Mucosa of rectum (tissue), 2 donors: Measurements from ENCODE around the gene FAM8A1.
A peak's percentile ranks its signal among the peaks of the same experiment; 100 is the strongest.

Source experiments
- H3K27ac ChIP-seq, 2 donors: one replicate each; pipeline ENCODE4 v1.7.0; 2013; ENCODE audit warnings: inconsistent platforms in 2 of 2, low read depth in 2 of 2, low read length in 2 of 2
- H3K27me3 ChIP-seq, 2 donors: one replicate each; pipeline ENCODE4 v1.7.0; 2013; ENCODE audit warnings: low read length in 2 of 2; ENCODE audit not compliant: control insufficient read depth in 2 of 2, insufficient read depth in 2 of 2
- H3K36me3 ChIP-seq, 2 donors: one replicate each; pipeline ENCODE4 v1.7.0; 2013; ENCODE audit warnings: low read length in 2 of 2; ENCODE audit not compliant: control insufficient read depth in 2 of 2, insufficient read depth in 2 of 2
- H3K4me1 ChIP-seq, 2 donors: one replicate each; pipeline ENCODE4 v1.7.0; 2013; ENCODE audit warnings: low read length in 2 of 2, mild to moderate bottlenecking in 1 of 2; ENCODE audit not compliant: control insufficient read depth in 2 of 2, insufficient read depth in 2 of 2
- H3K4me3 ChIP-seq, 2 donors: one replicate each; pipeline ENCODE4 v1.7.0; 2013; ENCODE audit warnings: low read length in 2 of 2
- H3K9ac ChIP-seq, 2 donors: one replicate each; pipeline ENCODE4 v1.7.0; 2013; ENCODE audit warnings: low read length in 2 of 2, low read depth in 1 of 2, mild to moderate bottlenecking in 1 of 2
- H3K9me3 ChIP-seq, 2 donors: one replicate each; pipeline ENCODE4 v1.7.0; 2013; ENCODE audit warnings: low read length in 2 of 2; ENCODE audit not compliant: control insufficient read depth in 2 of 2
- donor health status: healthy.
- donor health status: Normal muscosa, but diverticular disease.

Gene FAM8A1

GRCh38 chr6:17600527-17601385, 654 bp downstream of the FAM8A1 start:
- H3K4me1 ChIP-seq, result peaks cover 14 to 18% of the 10 kb centered on the region in 2 donors
- no peaks in the 10 kb centered on the region for H3K9me3 ChIP-seq
- peak overlapping the region; percentile 94 to 96 for H3K4me3 ChIP-seq
- no peaks in the 10 kb centered on the region for H3K27me3 ChIP-seq
- H3K36me3 ChIP-seq, result peaks cover 11 to 15% of the 10 kb centered on the region in 2 donors
- peak overlapping the region; percentile 93 to 94 for H3K27ac ChIP-seq
- H3K9ac ChIP-seq, result peak overlapping the region; percentile 90 to 97

GRCh38 chr6:17601386-17601703, 1.2 kb downstream of the FAM8A1 start:
- no peaks in the 10 kb centered on the region for H3K9me3 ChIP-seq
- peaks cover 14 to 18% of the 10 kb centered on the region in 2 donors for H3K4me1 ChIP-seq
- H3K9ac ChIP-seq, result peak overlapping the region; percentile 90 to 97
- H3K27me3 ChIP-seq, result no peaks in the 10 kb centered on the region
- peak overlapping the region; percentile 93 to 94 for H3K27ac ChIP-seq
- H3K4me3 ChIP-seq, result peak overlapping the region; percentile 94 to 96
- H3K36me3 ChIP-seq, result peaks cover 12 to 17% of the 10 kb centered on the region in 2 donors

GRCh38 chr6:17602888-17603287, 2.8 kb downstream of the FAM8A1 start:
- H3K4me1 ChIP-seq, result peaks cover 14 to 18% of the 10 kb centered on the region in 2 donors
- H3K27me3 ChIP-seq, result no peaks in the 10 kb centered on the region
- H3K36me3 ChIP-seq, result peaks cover 25 to 28% of the 10 kb centered on the region in 2 donors
- H3K9me3 ChIP-seq, result no peaks in the 10 kb centered on the region
- H3K4me3 ChIP-seq, result no peak overlapping the region
- H3K27ac ChIP-seq, result no peak overlapping the region
- no peak overlapping the region for H3K9ac ChIP-seq

GRCh38 chr6:17606606-17607005, 6.5 kb downstream of the FAM8A1 start:
- Histone ChIP-seq H3K36me3 (peaks cover 32 to 38% of the 10 kb centered on the region in 2 donors), H3K4me3 (no peak overlapping the region), H3K9ac (no peak overlapping the region), H3K27me3 (no peaks in the 10 kb centered on the region), H3K27ac (no peak overlapping the region), H3K4me1 (peaks cover 6 to 28% of the 10 kb centered on the region in 2 donors), H3K9me3 (no peaks in the 10 kb centered on the region)

- Histone ChIP-seq H3K9me3 (no peaks in the 10 kb centered on the region), H3K4me1 (peaks cover 0 to 16% of the 10 kb centered on the region in 2 donors), H3K4me3 (peak overlapping the region; percentile 23 to 33), H3K36me3 (peaks cover 20 to 26% of the 10 kb centered on the region in 2 donors), H3K27ac (no peak overlapping the region), H3K9ac (no peak overlapping the region), H3K27me3 (no peaks in the 10 kb centered on the region)
Observed at GRCh38 chr6:17610835-17611234, 10.7 kb downstream of the FAM8A1 start.

- no peak overlapping the region for H3K4me3 ChIP-seq
- peaks cover 20 to 23% of the 10 kb centered on the region in 2 donors for H3K36me3 ChIP-seq
- peaks cover 0 to 16% of the 10 kb centered on the region in 2 donors for H3K4me1 ChIP-seq
- H3K9me3 ChIP-seq, result no peaks in the 10 kb centered on the region
- H3K9ac ChIP-seq, result no peak overlapping the region
- H3K27me3 ChIP-seq, result no peaks in the 10 kb centered on the region
- no peak overlapping the region for H3K27ac ChIP-seq
Observed at GRCh38 chr6:17612048-17612447, 11.9 kb downstream of the FAM8A1 start.

GRCh38 chr6:17615794-17616193, 15.7 kb downstream of the FAM8A1 start:
- H3K4me1 ChIP-seq, result peaks cover 0 to 8% of the 10 kb centered on the region in 2 donors
- peaks cover 9 to 17% of the 10 kb centered on the region in 2 donors for H3K36me3 ChIP-seq
- no peak overlapping the region for H3K9ac ChIP-seq
- H3K9me3 ChIP-seq, result no peaks in the 10 kb centered on the region
- H3K27me3 ChIP-seq, result no peaks in the 10 kb centered on the region
- H3K4me3 ChIP-seq, result no peak overlapping the region
- H3K27ac ChIP-seq, result no peak overlapping the region

GRCh38 chr6:17621003-17621402, 20.9 kb downstream of the FAM8A1 start:
- no peak overlapping the region for H3K9ac ChIP-seq
- peaks cover 33 to 36% of the 10 kb centered on the region in 2 donors for H3K36me3 ChIP-seq
- H3K27ac ChIP-seq, result no peak overlapping the region
- no peak overlapping the region for H3K4me3 ChIP-seq
- H3K4me1 ChIP-seq, result no peaks in the 10 kb centered on the region
- H3K9me3 ChIP-seq, result no peaks in the 10 kb centered on the region
- no peaks in the 10 kb centered on the region for H3K27me3 ChIP-seq

GRCh38 chr6:17622144-17622543, 22.0 kb downstream of the FAM8A1 start:
- H3K4me1 ChIP-seq, result no peaks in the 10 kb centered on the region
- peaks cover 34 to 37% of the 10 kb centered on the region in 2 donors for H3K36me3 ChIP-seq
- no peaks in the 10 kb centered on the region for H3K27me3 ChIP-seq
- no peak overlapping the region for H3K27ac ChIP-seq
- H3K4me3 ChIP-seq, result no peak overlapping the region
- H3K9me3 ChIP-seq, result no peaks in the 10 kb centered on the region
- H3K9ac ChIP-seq, result no peak overlapping the region

GRCh38 chr6:17624396-17624795, 24.3 kb downstream of the FAM8A1 start:
- Histone ChIP-seq H3K36me3 (peaks cover 38 to 49% of the 10 kb centered on the region in 2 donors), H3K4me1 (no peaks in the 10 kb centered on the region), H3K9ac (no peak overlapping the region), H3K9me3 (no peaks in the 10 kb centered on the region), H3K27me3 (no peaks in the 10 kb centered on the region), H3K4me3 (no peak overlapping the region), H3K27ac (no peak overlapping the region)
